ENCODE data around the gene LARGE1.
A peak's percentile ranks its signal among the peaks of the same experiment; 100 is the strongest.

The LARGE1 gene

DNA sequence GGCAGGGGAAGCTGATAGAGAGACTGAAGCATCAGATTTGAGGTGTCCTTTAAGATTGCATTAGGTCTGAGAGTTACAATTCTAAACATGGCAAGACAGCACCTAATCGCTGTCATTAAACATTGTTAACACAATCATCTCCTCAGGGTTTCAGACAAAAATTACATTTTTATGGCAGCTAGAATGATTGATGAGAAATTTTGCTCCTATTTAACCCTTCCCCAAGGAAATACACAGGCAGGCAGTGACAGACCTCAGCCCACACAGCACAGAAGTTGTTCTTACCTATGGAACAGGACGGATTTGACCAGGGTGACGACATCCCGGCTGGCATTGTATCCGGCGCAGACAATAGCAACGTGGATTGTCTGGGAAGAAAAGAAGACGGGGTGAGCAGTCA, 294.3 kb downstream of the LARGE1 start:
- FAIRE-seq (no peak), DNase-seq (ENCODE audit: insufficient read length, low spot score) (no peak)

DNA sequence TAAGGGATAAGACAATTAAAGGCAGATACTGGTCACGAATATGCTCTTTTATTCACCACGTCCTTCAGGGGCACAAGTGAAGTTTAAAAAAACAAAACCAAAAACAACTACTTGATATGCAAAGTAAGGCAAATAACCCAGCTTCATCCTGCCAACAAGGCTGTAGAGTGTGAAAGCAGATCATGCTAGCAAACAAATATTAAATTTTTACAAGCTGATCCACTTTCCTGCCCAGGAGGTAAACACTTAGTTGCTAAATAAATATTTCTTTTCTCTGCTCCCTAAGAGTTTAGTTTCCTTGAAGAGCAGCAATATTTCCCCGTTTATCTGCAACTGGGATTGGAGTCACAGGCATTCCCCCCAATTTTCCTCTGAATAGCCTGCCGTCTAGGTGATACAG, 300.2 kb downstream of the LARGE1 start:
- FAIRE-seq (no peak), DNase-seq (ENCODE audit: insufficient read length, low spot score) (no peak)

DNA sequence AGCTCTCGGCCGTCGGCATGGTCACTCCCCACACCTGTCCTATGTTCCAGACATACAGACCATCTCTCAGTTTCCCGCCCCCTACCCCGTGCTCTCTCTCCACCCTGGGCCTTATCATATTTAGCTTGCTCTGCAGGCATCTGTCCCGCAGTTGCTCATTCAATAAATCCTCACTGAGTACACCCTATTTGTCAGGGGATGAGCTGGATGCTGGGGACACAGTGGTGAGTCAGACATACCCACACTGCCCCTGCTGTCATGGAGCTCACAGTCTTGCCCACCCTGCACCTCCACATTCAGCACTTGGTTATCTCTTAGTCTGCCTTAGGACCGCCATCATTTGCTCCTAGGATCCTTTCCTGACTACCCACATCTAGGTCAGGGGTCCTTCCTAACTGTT, 313.8 kb downstream of the LARGE1 start:
- no peak for FAIRE-seq
- no peak for DNase-seq (ENCODE audit: insufficient read length, low spot score)

DNA sequence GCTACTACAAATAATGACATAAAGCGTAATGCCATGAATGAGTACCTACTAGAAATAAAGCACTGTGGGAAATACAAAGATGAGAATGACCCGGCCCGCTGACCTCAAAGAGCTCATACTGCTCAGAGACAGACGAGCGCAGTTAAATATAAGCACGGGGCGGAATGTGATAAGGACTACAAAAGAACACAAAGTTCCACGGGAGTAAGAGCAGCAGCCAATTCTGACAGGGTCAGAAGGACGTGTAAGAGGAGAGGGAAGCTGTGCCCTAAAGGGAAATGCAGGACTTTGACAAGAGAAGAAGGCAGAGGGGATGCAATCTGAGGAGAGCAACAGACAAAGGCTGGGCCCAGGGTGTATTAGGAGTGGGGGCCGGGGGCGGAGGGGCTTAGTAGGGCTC, 314.6 kb downstream of the LARGE1 start:
- DNase-seq (ENCODE audit: insufficient read length, low spot score) (no peak), FAIRE-seq (no peak)

DNA sequence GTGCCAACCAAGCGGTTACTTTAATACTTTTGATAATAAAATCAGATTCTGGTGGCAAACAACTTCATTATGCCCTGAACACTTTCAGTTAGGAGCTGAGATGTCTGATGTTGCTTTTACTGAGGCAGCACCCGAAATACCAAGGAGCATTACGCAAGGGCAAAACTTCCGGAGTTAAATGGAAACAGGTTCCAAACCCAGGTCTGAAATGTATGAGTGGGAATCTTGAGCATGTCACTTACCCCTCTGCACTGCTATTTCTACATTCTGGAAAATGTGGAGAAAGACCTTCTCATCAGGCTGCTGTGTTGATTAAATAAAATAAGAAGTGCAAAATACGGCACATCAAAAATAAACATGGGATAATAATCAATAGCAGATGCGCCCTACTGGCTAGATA, 315.1 kb downstream of the LARGE1 start:
- DNase-seq (ENCODE audit: insufficient read length, low spot score) (no peak), FAIRE-seq (no peak)

DNA sequence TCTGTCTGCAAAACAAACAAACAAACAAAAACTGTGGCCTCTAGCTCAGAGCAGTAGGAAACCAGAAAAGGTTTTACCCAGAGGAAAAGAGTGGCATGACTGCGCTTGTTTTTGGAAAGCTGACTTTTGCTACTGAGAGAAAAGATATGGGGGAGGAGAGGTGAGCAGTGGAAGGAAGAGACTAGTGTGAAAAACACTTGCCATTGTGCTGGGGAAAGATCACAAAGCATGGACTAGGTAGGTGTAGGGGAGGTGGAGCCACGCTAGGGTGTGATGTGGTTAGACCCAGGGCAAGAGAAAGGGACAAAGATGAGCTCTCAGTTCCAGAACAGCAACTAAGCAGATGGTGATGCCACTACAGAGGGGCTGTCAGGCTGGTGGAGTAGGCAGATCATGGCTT, 319.2 kb downstream of the LARGE1 start:
- FAIRE-seq (no peak), DNase-seq (ENCODE audit: insufficient read length, low spot score) (no peak)

DNA sequence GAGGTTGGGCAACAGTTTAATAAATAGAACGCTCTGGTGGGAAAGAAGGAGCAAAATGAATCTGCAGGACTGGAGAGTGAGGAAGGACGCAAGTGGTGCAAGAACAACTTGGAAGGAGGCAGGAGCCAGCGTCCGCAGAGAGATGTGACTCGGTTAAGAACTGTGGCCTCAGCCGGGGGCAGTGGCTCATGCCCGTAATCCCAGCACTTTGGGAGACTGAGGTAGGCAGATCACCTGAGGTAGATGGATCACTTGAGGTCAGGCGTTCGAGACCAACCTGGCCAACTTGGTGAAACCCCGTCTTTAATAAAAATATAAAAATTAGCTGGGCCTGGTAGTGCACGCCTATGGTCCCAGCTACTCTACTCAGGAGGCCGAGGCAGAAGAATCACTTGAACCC, 319.7 kb downstream of the LARGE1 start:
- DNase-seq (ENCODE audit: insufficient read length, low spot score) (no peak), FAIRE-seq (no peak)

DNA sequence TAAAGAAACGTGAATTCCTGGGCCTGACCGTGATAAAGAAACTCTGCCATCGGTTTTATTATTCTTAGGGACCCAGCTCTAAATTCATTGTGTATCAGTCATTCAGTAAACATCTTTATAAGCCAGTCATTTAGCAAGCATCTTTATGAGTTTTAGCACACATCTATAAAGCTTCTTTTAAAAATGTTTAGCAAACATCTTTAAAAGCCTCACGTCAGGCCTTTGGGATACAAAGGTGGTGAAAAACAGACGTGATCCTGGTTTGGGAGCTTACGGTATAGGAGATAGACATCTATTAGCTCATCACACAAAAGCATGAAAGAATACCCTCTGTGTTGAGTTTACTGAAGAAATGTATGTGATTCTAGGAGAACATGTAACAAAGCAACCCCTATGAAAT, 320.2 kb downstream of the LARGE1 start:
- no peak for FAIRE-seq
- DNase-seq (ENCODE audit: insufficient read length, low spot score) = no peak

DNA sequence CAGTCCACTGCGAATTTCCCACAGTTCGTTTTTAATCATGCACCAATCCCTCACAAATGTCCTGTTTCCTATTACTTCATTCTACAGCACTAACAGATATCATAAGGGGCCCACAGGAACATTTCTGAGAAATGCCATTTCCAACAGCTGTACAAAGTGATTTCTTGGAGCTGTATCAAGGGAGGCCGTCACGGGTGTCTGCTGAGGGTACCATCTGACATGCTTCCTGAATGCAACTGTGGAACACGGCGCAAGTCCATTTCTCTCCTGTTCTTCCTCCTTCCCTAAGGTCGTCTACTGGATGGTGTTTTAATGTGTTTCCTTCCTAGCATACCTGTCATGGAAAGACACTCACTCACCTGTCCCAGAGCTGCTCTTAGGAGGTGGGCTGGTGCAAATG, 320.7 kb downstream of the LARGE1 start:
- FAIRE-seq = no peak
- DNase-seq (ENCODE audit: insufficient read length, low spot score) = no peak

DNA sequence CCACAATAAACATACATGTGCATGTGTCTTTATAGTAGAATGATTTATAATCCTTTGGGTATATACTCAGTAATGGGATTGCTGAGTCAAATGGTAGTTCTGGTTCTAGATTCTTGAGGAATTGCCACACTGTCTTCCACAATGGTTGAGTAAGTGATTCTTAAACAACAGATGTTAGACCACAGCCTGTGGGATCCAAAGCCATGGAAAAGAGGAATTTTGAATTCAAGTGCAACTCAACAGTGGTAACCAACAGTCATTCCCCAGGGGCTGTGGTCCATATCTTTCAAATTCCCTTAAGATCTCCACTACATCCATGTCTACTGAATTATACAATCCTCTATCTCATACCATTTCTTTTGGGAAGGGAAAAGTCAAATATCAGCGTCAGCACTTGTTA, 321.5 kb downstream of the LARGE1 start:
- DNase-seq (ENCODE audit: insufficient read length, low spot score) (no peak), FAIRE-seq (no peak)

DNA sequence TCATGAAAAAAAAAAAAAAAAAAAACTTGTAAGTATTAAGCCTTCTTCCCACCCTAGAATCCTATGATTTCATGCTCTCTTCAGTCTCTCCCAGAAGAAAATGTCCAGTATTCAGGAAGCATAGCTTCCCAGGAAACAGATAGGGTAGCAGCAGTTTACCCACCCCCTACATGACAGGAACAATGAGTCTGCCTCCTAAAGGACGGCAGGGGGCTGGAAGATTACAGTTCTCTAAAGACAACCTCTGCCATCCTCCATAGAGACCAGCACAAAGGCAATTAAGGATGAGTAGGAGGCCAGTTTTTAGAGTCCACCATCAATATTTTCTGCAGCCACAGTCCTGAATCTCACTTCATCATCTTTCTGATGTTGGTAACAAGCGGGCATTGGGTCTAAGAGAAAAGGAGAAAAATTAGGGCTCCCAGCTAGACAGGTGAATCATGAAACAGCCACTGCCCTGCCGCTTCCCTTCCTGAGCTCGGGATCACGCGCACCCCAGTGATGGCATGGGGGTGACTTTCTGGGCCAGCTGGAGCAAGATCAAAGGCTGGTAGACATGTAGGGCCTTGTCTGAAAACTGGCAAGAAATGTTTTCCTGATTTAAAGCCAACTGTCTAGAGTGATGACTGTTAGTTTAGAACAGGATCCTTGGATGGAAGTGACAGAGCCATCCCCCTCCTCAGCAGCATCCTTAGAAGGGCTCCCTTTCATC, 322.8 kb downstream of the LARGE1 start:
- DNase-seq (ENCODE audit: insufficient read length, low spot score) = no peak
- no peak for FAIRE-seq

DNA sequence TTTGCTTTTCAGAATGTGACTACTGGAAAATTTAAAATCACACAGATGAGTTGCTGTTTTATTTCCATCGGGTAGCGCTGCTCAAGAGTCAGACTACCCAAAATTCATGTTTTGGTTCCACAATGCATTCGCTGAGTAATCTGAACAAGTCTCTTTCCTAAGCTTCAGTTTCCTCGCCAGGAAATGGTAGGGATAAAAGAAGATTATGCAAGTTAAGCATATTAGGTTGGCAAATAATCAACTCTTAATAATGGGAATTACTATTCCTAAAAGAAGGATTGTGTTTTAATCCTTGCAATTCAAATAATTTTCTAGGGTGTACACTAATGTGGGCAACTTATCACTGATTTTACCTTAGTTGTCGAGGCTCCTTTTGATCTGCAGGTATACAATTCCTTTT, 326.5 kb downstream of the LARGE1 start:
- no peak for DNase-seq (ENCODE audit: insufficient read length, low spot score)
- no peak for FAIRE-seq

DNA sequence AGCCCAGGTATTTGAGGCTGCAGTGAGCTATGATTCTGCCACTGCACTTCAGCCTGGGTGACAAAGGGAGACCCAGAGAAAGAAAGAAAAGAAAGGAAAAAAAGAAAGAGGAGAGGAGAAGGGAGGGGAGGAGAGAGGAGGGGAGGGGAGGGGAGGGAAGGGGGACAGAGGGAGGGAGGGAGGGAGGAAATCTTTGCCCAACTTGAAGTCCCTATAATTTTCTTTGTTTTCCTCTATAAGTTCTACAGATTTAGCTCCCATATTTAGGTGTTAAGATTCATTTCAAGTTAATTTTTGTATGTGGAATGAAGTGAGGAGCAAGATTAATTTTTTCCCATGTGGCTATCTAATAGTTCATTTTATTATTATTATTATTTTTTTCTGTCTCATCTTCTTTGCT, 328.3 kb downstream of the LARGE1 start:
- no peak for DNase-seq (ENCODE audit: insufficient read length, low spot score)
- FAIRE-seq = no peak

DNA sequence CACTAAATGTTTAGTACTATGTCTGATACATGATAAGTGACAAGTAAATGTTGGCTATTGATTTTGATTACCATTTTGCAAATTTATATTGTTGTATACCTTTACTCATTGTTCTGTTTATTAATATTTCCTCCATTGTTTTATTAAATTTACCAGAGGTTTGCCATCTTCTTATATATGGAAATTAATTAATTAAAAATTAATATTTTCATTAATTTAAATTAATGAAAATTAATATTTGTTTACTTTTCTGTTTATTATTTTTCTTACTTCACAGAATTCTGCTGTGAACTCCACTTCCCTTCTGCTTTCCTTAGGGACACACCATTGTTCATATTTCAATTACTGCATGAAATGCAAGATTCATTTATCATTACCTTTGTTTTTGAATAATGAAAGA, 331.0 kb downstream of the LARGE1 start:
- FAIRE-seq (no peak), DNase-seq (ENCODE audit: insufficient read length, low spot score) (no peak)

DNA sequence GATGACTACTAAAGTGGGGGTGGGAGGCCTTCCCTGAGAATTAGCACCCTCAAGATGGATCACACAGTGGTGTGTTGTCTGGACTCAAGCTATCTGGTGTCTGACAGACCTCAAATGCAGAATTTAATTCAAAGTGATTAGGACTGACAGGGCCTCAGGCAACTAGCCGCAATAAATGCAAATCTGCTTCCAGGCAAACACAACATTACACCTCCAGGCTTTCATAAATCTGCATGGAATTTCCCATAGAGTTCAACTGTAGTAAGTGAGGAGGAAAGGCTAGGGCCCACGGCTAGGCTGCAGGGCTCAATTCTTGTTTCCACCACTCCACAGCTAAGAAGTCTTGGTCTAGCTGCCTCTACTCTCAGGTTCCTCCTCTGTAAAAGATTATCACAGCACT, 331.4 kb downstream of the LARGE1 start:
- FAIRE-seq (no peak), DNase-seq (ENCODE audit: insufficient read length, low spot score) (no peak)

DNA sequence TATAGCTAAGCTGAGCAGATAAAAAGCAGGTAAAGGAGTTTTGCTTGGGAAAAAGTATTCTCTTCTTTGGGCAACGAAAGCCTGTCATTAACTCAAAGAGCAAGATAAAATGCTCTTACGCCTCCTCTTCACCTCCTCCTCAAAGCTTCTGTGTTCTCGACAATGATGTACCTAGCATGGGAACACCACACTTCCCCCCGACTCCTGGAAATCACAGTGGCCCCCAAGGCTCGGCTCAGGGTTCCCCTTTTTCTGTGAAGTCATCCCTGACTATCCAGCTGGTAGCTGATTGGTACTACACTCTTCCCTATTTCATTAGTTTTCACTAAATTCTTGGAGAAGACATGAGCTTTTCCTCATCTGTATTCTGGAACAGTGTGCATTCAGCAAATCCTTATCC, 336.1 kb downstream of the LARGE1 start:
- DNase-seq (ENCODE audit: insufficient read length, low spot score) (no peak), FAIRE-seq (no peak)

DNA sequence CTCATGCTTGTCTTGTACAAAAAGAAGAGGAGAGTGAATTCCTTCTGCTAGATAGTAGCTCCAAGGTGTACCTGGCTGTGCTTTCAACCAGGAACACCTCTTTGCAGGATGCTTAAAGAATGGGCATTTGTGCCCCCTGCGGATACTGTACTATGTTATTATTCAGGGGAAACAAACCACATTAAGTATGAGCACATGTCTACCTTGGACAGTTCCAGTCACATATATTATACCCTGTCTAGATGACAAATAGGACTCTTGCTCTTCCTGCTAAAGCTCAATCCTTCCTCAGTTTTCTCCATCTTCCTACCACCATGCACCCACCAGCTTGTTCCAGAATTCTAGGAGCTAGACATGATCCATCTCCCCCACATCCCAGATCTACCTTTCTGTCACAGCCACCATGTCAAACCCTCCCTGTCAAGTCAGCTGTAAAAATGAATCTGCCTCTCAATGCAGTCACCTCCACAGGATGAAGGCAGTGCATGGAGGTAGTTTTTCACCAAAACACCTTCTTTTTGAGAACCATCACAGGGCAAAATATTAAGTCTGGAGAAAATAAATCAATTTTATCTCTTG, 337.4 kb downstream of the LARGE1 start:
- FAIRE-seq (no peak), DNase-seq (ENCODE audit: insufficient read length, low spot score) (no peak)

DNA sequence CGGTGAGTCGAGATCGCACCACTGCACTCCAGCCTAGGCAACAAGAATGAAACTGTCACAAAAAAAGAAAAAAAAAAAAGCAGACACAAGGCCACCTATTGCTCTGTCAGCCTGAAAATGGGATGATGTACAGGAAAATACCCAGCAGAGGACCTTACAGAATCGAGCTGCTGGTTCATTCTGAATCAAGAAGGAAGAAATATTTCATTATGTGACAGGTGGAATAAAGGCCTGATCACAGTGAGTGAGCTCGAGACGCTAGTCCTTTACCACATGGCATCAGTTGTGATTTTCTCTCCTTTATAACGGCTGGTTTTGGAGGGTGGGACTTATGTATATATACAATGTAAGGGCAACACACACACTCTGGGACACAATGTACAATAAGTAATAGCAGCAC, 340.0 kb downstream of the LARGE1 start:
- FAIRE-seq (no peak), DNase-seq (ENCODE audit: insufficient read length, low spot score) (no peak)

DNA sequence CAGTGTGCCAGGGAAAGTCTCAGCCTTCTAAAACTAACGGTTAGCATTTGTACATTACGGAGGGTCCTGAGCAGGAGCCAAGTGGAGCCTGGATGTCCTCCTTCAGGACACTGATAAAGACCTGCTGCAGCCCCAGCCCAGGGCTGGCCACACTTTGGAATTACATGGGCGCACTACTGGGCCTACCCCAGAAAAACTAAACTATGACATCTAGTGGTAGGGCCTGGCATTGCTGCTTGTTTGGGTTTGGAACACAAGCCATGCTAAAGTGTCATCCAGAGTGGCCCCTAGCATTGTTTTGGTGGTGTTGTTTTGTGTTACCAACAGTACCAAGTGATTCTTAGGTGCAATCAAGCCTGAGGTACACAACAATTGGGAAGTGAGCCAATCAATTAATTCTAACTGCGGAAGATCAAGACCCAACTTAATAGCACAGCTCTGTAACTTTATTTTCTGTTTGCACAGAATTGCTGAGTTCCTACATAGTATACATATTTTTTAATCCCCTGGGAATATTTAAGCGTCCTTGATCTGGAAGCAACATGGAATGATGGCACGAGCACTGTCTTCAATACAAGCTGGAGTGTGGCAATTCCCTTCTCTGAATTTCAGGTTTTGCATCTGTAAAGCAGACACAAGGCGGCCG, 340.7 kb downstream of the LARGE1 start:
- FAIRE-seq = peak; percentile 88
- peak; percentile 35 for DNase-seq (ENCODE audit: insufficient read length, low spot score)

DNA sequence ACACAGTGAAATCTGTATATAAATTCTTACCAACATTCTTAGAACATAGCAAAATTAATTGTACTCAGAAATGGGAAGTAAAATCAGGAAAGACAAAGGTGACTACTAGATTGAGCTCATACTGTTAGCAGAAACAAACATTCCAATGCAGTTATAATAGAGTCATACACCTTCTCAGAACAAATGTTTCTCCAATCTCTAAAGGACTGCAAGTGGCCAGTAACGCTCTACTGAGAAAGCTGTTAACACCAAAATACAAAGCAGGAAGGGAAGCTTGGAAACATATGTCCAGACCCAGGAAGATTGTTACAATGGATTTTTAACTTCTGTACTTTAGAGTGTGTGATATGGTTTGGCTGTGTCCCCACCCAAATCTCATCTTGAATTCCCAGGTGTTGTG, 341.5 kb downstream of the LARGE1 start:
- no peak for FAIRE-seq

DNA sequence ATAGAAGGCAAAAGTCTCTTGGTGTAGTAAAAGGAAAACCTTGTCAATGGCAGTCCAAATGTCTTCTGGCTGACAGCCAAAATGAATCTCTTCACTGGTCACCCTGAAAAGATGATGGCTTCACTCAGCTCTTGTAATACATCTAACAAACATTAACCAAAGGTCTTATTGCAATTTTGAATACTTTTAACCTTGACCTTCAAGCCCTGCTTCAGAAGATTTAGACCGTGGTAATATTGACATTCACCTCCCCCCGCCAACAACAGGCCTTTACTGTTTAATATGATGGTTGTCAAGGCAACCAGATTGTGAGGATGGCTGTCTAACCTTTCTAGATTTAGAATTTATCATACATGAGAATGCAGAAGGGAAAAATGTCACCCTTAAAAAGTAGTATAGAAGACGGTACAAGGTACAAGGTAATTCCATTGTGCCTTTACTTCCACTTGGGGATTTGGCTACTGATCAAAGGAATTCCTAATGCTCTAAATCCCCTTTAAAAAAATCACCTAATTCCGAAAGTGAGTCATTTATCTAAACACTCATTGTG, 342.3 kb downstream of the LARGE1 start:
- no peak for FAIRE-seq
- no peak for DNase-seq (ENCODE audit: insufficient read length, low spot score)

More for the DNA sequence above, 341.5 kb downstream of the LARGE1 start:
- DNase-seq (ENCODE audit: insufficient read length, low spot score) = no peak

DNA sequence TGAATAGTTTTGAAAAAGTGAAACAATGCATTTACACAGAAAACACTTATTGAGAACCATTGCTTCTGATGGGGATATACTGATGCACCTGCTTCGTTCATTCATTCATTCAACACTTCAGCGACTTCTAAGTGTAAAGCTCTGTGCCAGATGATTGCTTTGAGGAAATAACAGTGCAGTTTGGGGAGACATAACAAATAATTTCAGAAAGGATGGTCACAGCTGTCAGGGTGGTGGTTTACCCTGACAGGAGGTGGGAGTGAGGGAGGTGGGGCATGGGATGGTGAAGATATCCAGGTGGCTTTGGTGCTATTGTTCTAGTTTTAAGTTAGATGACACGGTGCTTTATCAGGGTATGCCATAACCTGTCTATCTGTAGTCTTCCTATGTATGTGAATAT, 344.1 kb downstream of the LARGE1 start:
- FAIRE-seq = peak; percentile 58

More for the DNA sequence above, 344.1 kb downstream of the LARGE1 start:
- no peak for DNase-seq (ENCODE audit: insufficient read length, low spot score)

Data from GM19239 (cell line).